Subcutaneous abdominal adipose tissue (tissue), 5 donors: ENCODE measurements around the gene PTPN21.

Experiments
- H3K27ac ChIP-seq: one replicate; pipeline ENCODE4 v1.7.0; 2013; ENCODE audit warnings: low read depth, mild to moderate bottlenecking, inconsistent platforms, low read length, moderate library complexity
- H3K27me3 ChIP-seq, 5 donors: one replicate each; pipeline ENCODE4 v1.7.0; 2013; ENCODE audit warnings: low read length in 5 of 5, inconsistent platforms in 1 of 5; ENCODE audit not compliant: control insufficient read depth in 5 of 5, insufficient read depth in 4 of 5
- H3K36me3 ChIP-seq, 5 donors: one replicate each; pipeline ENCODE4 v1.7.0; 2013; ENCODE audit warnings: low read length in 5 of 5; ENCODE audit not compliant: control insufficient read depth in 5 of 5, insufficient read depth in 5 of 5
- H3K4me1 ChIP-seq, 5 donors: one replicate each; pipeline ENCODE4 v1.7.0; 2013; ENCODE audit warnings: low read length in 5 of 5, mild to moderate bottlenecking in 3 of 5, moderate library complexity in 1 of 5; ENCODE audit not compliant: control insufficient read depth in 5 of 5, insufficient read depth in 5 of 5
- H3K4me3 ChIP-seq, 5 donors: one replicate each; pipeline ENCODE4 v1.7.0; 2013; ENCODE audit warnings: low read length in 5 of 5, low read depth in 1 of 5
- H3K9ac ChIP-seq, 5 donors: one replicate each; pipeline ENCODE4 v1.7.0; 2013; ENCODE audit warnings: low read length in 5 of 5, mild to moderate bottlenecking in 4 of 5, moderate library complexity in 3 of 5
- H3K9me3 ChIP-seq, 5 donors: one replicate each; pipeline ENCODE4 v1.7.0; 2013; ENCODE audit warnings: low read length in 5 of 5; ENCODE audit not compliant: control insufficient read depth in 5 of 5
- donor health status: healthy.
- donor health status: healthy.
- donor health status: healthy.
- donor health status: healthy.
- donor health status: healthy.

PTPN21 gene

GRCh38 chr14:88553886-88554456 lies 836 bp downstream of the PTPN21 start:
- Histone ChIP-seq H3K27ac (peak overlapping the region; percentile 77), H3K27me3 (no peaks in the 10 kb centered on the region), H3K36me3 (peaks cover 0 to 8% (median 4%) of the 10 kb centered on the region in 5 donors), H3K9ac (peak overlapping the region; percentile 71 to 86 (median 80)), H3K4me1 (peaks cover 4 to 51% (median 45%) of the 10 kb centered on the region in 5 donors), H3K4me3 (peak overlapping the region; percentile 79 to 88 (median 86)), H3K9me3 (no peaks in the 10 kb centered on the region)

- H3K9me3 ChIP-seq = no peaks in the 10 kb centered on the region
- H3K27me3 ChIP-seq = no peaks in the 10 kb centered on the region
- peaks cover 4 to 51% (median 45%) of the 10 kb centered on the region in 5 donors for H3K4me1 ChIP-seq
- peak overlapping the region in 1 of 5 donors; percentile 86 for H3K9ac ChIP-seq
- H3K27ac ChIP-seq = no peak overlapping the region
- no peak overlapping the region for H3K4me3 ChIP-seq
- H3K36me3 ChIP-seq = peaks cover 6 to 19% (median 12%) of the 10 kb centered on the region in 5 donors
Measured at GRCh38 chr14:88552876-88553275, 1.9 kb downstream of the PTPN21 start.

GRCh38 chr14:88551980-88552431 lies 2.8 kb downstream of the PTPN21 start:
- Histone ChIP-seq H3K27me3 (no peaks in the 10 kb centered on the region), H3K9ac (peak overlapping the region; percentile 66 to 89 (median 85)), H3K4me1 (peaks cover 4 to 51% (median 45%) of the 10 kb centered on the region in 5 donors), H3K9me3 (no peaks in the 10 kb centered on the region), H3K27ac (peak overlapping the region; percentile 69), H3K36me3 (peaks cover 7 to 26% (median 18%) of the 10 kb centered on the region in 5 donors), H3K4me3 (peak overlapping the region; percentile 79 to 90 (median 87))

GRCh38 chr14:88551094-88551870 lies 3.5 kb downstream of the PTPN21 start:
- Histone ChIP-seq H3K9ac (peak overlapping the region; percentile 66 to 89 (median 85)), H3K27me3 (no peaks in the 10 kb centered on the region)

GRCh38 chr14:88550078-88550477 lies 4.7 kb downstream of the PTPN21 start:
- H3K9me3 ChIP-seq = no peaks in the 10 kb centered on the region
- H3K27me3 ChIP-seq = no peaks in the 10 kb centered on the region
- peaks cover 4 to 46% (median 40%) of the 10 kb centered on the region in 5 donors for H3K4me1 ChIP-seq
- no peak overlapping the region for H3K27ac ChIP-seq
- H3K36me3 ChIP-seq = peaks cover 12 to 30% (median 25%) of the 10 kb centered on the region in 5 donors
- H3K4me3 ChIP-seq = no peak overlapping the region
- no peak overlapping the region for H3K9ac ChIP-seq

More at GRCh38 chr14:88551094-88551870, 3.5 kb downstream of the PTPN21 start:
- Histone ChIP-seq H3K27ac (peak overlapping the region; percentile 69), H3K36me3 (peaks cover 12 to 30% (median 25%) of the 10 kb centered on the region in 5 donors), H3K9me3 (no peaks in the 10 kb centered on the region), H3K4me1 (peaks cover 4 to 47% (median 45%) of the 10 kb centered on the region in 5 donors), H3K4me3 (peak overlapping the region; percentile 79 to 90 (median 87))

- no peak overlapping the region for H3K9ac ChIP-seq
- H3K36me3 ChIP-seq = peaks cover 12 to 30% (median 25%) of the 10 kb centered on the region in 5 donors
- no peak overlapping the region for H3K27ac ChIP-seq
- H3K9me3 ChIP-seq = no peaks in the 10 kb centered on the region
- H3K4me3 ChIP-seq = no peak overlapping the region
- peaks cover 3 to 28% (median 26%) of the 10 kb centered on the region in 5 donors for H3K4me1 ChIP-seq
- no peaks in the 10 kb centered on the region for H3K27me3 ChIP-seq
Measured at GRCh38 chr14:88547386-88547780, 7.4 kb downstream of the PTPN21 start.

- Histone ChIP-seq H3K36me3 (peaks cover 12 to 30% (median 25%) of the 10 kb centered on the region in 5 donors), H3K9me3 (no peaks in the 10 kb centered on the region), H3K27me3 (no peaks in the 10 kb centered on the region), H3K4me3 (no peak overlapping the region), H3K4me1 (peaks cover 2 to 23% (median 22%) of the 10 kb centered on the region in 5 donors), H3K27ac (no peak overlapping the region), H3K9ac (peak overlapping the region in 1 of 5 donors; percentile 21)
Measured at GRCh38 chr14:88546621-88547385, 8.0 kb downstream of the PTPN21 start.

GRCh38 chr14:88545256-88545655 lies 9.6 kb downstream of the PTPN21 start:
- no peaks in the 10 kb centered on the region for H3K9me3 ChIP-seq
- no peak overlapping the region for H3K27ac ChIP-seq
- H3K9ac ChIP-seq = no peak overlapping the region
- no peaks in the 10 kb centered on the region for H3K27me3 ChIP-seq
- peaks cover 0 to 13% (median 6%) of the 10 kb centered on the region in 5 donors for H3K4me1 ChIP-seq
- H3K4me3 ChIP-seq = no peak overlapping the region
- peaks cover 12 to 34% (median 25%) of the 10 kb centered on the region in 5 donors for H3K36me3 ChIP-seq

GRCh38 chr14:88542857-88543795 lies 11.7 kb downstream of the PTPN21 start:
- H3K27ac ChIP-seq = no peak overlapping the region
- no peaks in the 10 kb centered on the region for H3K9me3 ChIP-seq
- no peak overlapping the region for H3K4me3 ChIP-seq
- peaks cover 0 to 20% (median 11%) of the 10 kb centered on the region in 5 donors for H3K4me1 ChIP-seq
- peaks cover 8 to 19% (median 15%) of the 10 kb centered on the region in 5 donors for H3K36me3 ChIP-seq
- H3K27me3 ChIP-seq = no peaks in the 10 kb centered on the region
- no peak overlapping the region for H3K9ac ChIP-seq
